ENCODE data around the gene RYR3. TPM values are rescaled to one million over a fixed set of nuclear protein-coding genes. Genes with fewer than 3 reads are reported as not detected.

RYR3 gene
- total RNA-seq, 1 experiment from 2014 or later = 0.84 TPM

DNA sequence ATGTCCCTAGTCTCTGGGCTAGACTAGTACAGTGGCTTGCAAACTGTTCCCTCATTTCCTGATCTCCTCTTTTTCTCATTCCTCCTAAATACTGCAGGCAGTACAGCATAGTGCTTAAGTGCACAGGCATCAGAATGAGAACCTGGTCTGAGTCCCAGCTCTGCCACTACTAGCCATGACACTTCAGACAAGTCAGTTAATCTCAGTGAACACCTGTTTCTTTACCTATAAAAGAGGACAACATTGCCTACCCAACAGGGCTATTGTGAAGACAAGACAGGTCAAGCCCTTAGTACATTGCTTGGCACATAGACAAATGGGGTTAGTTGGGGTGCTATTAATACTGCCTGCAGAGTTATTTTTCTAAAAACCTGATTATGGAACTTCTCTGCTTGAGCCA lies 113.3 kb downstream of the RYR3 start:
- in situ Hi-C loops (cut with HindIII; ENCODE audit: low pct_unique_long_range_greater_than_20kb, low sequenced_read_pairs) = no loop called here
- no peak for DNase-seq (ENCODE audit: low read depth)

DNA sequence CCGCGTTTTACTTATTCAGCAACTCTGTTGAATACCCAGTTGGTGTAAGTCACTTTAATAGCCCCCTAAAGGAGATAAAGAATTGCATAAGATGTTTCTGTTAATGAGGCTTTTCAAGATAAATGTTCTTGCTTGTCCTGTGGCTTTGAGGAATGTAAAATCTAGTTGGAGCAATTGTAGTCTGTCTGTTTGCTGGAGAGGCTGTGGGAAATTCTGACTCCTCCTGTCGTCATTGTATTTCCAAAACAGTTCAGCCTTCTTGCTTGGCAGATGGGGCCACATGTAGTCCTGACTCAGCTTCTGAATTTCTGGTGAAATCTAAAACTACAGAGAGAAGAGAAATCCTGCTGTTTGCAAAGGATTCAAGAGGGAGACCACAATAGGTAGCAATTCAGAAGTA lies 114.4 kb downstream of the RYR3 start:
- in situ Hi-C loops (cut with HindIII; ENCODE audit: low pct_unique_long_range_greater_than_20kb, low sequenced_read_pairs) = no loop called here
- DNase-seq (ENCODE audit: low read depth) = peak; percentile 2

DNA sequence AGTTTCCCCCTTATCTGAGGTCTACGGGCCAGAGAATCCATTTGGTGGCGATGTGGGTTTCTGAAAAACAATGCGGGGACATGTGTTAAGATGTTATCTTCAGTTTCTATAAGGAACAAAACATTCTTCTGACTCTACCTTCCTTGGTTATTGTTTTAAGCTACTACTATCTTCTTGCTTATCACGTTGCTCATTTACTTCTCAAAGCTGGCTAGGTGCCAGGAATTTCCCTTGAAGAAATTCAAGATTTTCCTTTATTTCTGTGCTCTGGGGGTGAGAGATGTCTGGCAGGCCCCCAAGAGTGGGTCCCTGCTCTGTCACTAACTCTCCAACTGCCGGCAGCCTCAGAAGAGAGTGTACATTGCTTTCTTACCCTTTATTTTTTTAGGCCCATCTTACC lies 119.8 kb downstream of the RYR3 start:
- DNase-seq (ENCODE audit: low read depth) = no peak
- in situ Hi-C loops (cut with HindIII; ENCODE audit: low pct_unique_long_range_greater_than_20kb, low sequenced_read_pairs) = no loop called here

DNA sequence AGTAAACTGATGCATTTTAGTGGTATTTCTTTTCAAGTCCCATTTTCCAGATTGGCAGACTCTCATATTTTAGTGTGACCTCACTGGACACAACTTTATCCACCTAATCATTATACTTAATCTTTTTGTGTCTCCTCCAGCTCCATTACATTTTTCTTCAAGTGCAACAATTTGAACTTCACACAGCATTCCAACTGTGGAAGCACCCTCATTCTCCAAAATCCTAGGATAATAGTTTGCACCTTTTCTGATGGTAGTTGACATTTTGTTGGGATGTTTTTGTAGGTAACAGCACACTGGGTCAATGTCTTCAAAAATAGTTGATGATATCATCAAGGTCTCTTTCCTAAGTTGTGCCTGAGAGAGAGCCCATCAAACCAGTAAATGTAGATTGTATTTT lies 123.1 kb downstream of the RYR3 start:
- no peak for DNase-seq (ENCODE audit: low read depth)
- in situ Hi-C loops (cut with HindIII; ENCODE audit: low pct_unique_long_range_greater_than_20kb, low sequenced_read_pairs) = no loop called here

DNA sequence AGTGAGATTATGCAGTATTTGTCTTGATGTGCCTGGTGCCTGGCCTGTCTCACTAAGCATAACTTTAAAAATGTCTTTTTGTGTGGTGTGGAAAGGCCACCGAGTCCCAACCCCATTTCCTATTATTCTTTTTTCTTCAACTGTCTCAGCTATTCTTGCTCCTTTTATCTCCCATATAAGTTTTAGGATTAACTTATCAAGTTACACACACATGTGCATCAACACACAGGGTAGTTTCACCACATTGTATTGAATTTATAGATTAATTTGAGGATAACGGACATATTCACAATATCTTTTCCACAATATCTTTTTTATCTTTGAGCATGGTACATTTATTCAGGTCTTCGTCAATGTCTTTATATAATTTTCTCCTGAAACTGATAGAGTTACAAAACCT lies 127.6 kb downstream of the RYR3 start:
- DNase-seq (ENCODE audit: low read depth) = no peak

DNA sequence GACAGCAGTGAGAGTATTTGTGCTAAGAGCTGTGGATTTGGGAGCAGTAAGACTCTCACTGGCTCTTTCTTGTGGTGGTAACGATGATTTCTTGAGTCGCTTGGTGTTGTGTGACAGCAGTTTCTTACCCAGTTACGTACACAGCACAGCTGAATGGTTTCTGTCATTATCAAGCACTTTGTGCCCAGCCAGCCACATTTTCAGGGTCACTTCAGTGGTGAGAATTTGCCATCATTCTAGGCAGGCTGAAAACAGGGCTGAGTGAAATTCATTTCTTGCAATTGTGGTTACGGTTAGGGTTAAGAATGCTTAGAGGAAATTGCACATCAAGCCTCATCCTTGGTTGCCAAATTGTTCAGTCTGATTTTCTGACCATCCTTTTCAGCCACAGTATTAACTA lies 130.1 kb downstream of the RYR3 start:
- in situ Hi-C loops (cut with HindIII; ENCODE audit: low pct_unique_long_range_greater_than_20kb, low sequenced_read_pairs) = no loop called here
- DNase-seq (ENCODE audit: low read depth) = no peak

More for the DNA sequence above, 127.6 kb downstream of the RYR3 start:
- in situ Hi-C loops (cut with HindIII; ENCODE audit: low pct_unique_long_range_greater_than_20kb, low sequenced_read_pairs) = no loop called here

DNA sequence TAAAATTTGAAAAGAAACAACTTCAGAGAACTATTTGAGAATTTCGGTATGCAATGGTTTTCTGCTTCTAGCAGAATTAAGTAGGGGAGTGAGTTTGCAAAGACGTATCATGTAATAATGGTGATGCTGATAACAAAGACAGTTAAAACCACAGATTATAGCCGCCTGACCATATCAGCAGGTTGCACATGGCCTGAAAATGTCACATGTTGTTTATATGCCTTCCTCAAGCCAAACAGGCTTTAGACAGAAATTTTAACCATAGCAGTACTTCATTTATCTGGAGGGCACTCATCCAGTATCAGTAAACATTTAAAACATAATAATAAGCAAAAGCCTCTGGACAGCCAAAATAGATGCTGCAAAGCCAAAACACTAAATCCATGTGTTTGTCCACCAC lies 131.7 kb downstream of the RYR3 start:
- in situ Hi-C loops (cut with HindIII; ENCODE audit: low pct_unique_long_range_greater_than_20kb, low sequenced_read_pairs) = no loop called here
- DNase-seq (ENCODE audit: low read depth) = no peak

DNA sequence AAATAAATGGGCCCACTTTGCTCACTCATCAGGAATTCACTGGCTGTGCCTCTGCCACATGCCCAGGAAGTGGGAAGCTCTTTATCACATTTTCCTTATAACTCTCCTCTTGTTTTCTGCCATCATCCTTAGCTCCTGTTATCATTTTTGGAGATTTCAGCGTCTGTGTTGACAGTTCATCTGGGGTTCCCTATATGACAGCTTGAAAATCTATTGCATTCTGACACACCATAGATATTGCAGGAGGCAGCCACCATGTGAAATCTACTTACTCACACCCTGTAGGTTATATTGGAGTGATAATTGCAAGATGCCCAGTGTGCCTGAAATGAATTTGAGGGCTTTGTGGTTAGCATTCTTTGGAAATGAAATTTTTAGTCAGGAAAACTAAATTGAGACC lies 132.9 kb downstream of the RYR3 start:
- DNase-seq (ENCODE audit: low read depth) = no peak
- in situ Hi-C loops (cut with HindIII; ENCODE audit: low pct_unique_long_range_greater_than_20kb, low sequenced_read_pairs) = no loop called here

DNA sequence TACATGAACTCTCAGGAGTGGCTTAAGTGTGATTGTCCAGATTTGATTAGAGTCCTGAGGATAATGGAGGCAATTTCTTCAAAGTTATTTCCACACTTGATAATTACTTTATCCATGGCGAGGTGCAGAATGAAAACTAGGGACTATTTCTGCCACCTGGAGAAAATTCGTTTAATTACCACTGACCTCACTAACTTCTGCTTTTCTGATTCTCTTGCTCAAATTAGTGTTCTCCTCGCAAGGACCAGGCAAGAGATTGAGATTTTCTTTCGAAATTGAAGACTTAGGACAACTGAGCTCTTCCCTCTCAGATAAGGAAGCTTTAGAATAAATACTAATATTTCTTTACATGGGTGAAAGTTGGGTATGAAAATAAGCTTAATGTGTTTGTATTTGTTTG lies 135.2 kb downstream of the RYR3 start:
- no peak for DNase-seq (ENCODE audit: low read depth)
- in situ Hi-C loops (cut with HindIII; ENCODE audit: low pct_unique_long_range_greater_than_20kb, low sequenced_read_pairs) = no loop called here

DNA sequence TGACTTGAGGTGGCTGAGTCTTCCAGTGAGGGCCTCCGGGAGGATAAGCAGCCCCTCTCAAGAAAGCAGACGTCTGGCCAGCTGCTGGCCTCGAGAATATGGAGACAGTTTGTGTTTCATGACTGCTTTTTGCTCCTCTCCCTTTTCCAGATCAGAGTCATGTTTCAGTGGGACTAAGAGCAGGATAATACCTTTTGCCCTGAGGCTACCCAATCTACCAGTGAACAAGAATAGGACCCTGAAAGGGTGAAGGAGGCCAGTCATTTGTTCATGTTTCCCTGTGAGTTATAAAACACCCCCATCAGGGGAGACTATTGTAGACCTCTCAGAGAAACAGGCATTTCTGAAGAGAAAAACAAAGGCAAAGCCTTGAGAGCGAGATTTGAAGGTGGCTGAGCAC lies 137.4 kb downstream of the RYR3 start:
- in situ Hi-C loops (cut with HindIII; ENCODE audit: low pct_unique_long_range_greater_than_20kb, low sequenced_read_pairs) = no loop called here

DNA sequence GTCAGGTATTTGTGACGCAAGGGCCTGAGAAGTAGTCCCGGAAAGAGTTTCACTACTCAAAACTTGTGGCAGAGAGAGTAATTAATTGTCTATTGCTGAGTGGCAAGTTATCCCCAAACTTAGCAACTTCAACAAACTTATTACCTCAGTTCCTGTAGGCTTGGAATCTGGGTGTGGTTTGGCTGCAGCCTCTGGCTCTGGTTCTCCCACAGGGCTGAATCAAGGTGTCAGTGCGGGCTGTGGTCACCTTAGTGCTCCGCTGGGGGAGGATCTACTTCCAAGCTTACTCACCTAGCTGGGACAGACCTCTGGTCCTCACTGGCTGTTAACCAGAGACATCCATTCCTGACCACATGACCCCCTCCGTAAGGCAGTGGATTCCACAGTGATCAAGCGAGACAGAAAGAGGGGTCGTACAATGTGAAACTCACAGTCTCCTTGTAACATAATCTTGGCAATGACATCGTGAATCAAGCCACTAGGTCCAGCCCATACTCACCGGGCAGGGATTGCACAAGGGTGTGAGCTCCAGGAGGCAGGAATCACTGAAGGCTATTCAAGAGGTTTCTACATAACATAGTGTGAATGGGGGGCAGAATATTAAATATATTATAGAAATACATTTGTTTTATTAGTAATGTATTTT lies 138.3 kb downstream of the RYR3 start:
- DNase-seq (ENCODE audit: low read depth) = peak; percentile 30
- in situ Hi-C loops (cut with HindIII; ENCODE audit: low pct_unique_long_range_greater_than_20kb, low sequenced_read_pairs) = no loop called here

More for the DNA sequence above, 137.4 kb downstream of the RYR3 start:
- DNase-seq (ENCODE audit: low read depth) = no peak

DNA sequence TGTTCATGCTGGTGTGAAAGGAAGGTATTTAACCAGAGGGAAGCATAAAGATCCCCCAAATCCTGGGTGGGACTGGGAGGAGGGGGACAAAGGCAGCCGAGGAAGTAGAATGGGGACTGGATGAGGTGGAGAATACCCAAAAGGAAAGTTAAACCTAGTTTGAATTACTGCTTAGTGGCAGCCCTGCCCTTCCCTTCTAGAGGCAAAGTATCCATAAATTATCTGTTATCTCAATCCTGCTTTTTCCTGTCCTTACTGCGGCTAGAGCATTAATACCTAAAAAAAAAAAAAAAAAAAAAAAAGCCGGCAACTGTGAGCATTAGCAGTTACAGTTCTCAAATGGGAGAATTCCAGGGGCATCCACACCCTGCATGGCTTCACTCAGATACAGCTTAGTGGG lies 139.0 kb downstream of the RYR3 start:
- in situ Hi-C loops (cut with HindIII; ENCODE audit: low pct_unique_long_range_greater_than_20kb, low sequenced_read_pairs) = no loop called here
- DNase-seq (ENCODE audit: low read depth) = no peak

DNA sequence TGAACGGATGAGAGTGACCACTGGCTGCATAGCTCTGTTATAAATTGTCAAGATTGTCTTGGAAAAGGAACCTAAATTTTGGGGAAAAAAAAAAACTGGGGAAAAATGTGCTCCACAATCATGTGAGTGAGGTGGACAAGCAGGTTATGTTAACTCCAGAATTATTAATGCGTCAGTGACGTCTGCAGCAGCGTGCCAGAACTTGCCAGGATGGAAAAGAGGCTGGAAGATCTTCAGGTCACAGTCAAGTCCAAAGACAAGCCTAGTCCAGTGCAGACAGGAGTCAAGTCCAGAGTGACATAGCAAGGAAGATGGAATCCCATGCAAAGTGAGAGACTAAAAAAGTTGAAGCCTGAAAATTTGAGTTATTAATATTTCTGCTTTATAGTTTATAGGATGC lies 140.6 kb downstream of the RYR3 start:
- in situ Hi-C loops (cut with HindIII; ENCODE audit: low pct_unique_long_range_greater_than_20kb, low sequenced_read_pairs) = no loop called here
- no peak for DNase-seq (ENCODE audit: low read depth)

DNA sequence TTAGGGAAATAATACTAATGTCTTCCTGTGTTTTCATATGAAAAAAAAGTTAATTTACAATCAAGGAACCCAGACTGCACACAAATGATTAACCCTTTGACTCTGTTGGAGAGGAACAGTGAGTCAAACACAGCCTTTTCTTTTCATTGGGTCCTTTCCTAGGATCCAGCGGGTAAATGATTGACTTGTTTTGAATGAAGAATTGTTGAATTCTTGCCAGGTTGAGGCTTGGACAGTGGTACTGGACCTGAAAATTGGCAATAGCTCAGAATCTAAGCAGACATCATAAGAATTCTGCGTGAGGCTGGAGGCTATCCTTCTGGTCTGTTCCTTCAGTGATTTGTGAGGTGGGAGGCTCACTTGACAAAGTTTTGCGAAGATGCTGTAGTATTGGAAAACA lies 143.0 kb downstream of the RYR3 start:
- in situ Hi-C loops (cut with HindIII; ENCODE audit: low pct_unique_long_range_greater_than_20kb, low sequenced_read_pairs) = no loop called here
- peak; percentile 92 for DNase-seq (ENCODE audit: low read depth)

DNA sequence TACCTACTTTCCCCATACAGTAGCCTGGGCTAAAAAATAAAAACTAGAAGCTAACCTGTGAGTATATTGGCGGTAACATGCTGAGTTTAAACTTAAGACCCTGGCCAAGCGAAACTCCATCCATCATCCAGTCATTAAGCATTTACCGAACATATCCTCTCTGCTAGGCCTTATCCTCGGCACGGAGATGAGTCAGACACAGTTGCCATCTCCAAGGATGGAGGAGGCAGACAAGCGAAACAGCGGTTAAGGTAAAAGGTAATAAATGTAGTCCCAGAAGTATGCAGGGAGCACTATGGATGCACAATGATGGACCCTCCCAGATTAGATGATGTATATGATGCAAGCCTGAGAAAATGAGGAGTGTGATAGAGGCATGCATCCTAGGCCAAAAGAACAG lies 143.6 kb downstream of the RYR3 start:
- in situ Hi-C loops (cut with HindIII; ENCODE audit: low pct_unique_long_range_greater_than_20kb, low sequenced_read_pairs) = no loop called here

DNA sequence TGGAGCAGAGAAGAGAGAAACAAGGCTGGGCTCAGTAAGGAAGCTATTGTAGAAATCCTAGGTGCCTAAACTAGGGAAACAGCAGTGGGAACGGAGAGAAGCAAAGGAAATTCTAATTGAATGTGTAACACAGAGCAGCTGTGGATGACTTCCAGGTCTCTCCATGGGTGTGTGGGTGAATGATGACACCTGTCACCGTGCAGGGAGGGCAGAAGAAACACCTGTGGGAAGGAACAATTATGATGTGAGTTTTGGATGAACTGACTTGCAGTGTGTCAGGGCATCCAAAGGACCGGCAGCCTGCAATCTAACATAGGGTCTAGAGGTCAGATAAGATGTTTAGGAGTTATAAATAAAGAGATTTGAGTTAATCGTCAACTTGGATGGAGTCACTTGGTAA lies 144.2 kb downstream of the RYR3 start:
- in situ Hi-C loops (cut with HindIII; ENCODE audit: low pct_unique_long_range_greater_than_20kb, low sequenced_read_pairs) = no loop called here
- DNase-seq (ENCODE audit: low read depth) = peak; percentile 70

More for the DNA sequence above, 143.6 kb downstream of the RYR3 start:
- DNase-seq (ENCODE audit: low read depth) = peak; percentile 87

DNA sequence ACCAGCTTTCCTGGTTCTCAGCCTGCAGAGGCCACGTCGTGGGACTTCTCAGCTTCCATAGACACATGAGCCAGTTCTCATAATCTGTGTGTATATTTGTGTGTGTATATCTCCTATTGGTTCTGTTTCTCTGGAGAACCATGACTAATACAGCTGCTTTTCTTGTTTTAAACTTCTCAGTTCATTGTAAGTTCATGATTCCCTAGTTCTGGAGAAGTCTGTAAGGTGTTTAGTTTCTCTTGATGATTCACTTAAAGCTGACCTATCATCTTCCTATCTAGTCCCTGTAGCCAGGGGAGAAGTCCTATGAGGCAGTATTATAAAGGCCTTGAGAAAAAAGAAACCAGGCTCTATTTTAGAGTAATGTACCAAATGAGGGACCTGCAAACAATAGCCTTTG lies 147.7 kb downstream of the RYR3 start:
- in situ Hi-C loops (cut with HindIII; ENCODE audit: low pct_unique_long_range_greater_than_20kb, low sequenced_read_pairs) = no loop called here
- DNase-seq (ENCODE audit: low read depth) = peak; percentile 41

DNA sequence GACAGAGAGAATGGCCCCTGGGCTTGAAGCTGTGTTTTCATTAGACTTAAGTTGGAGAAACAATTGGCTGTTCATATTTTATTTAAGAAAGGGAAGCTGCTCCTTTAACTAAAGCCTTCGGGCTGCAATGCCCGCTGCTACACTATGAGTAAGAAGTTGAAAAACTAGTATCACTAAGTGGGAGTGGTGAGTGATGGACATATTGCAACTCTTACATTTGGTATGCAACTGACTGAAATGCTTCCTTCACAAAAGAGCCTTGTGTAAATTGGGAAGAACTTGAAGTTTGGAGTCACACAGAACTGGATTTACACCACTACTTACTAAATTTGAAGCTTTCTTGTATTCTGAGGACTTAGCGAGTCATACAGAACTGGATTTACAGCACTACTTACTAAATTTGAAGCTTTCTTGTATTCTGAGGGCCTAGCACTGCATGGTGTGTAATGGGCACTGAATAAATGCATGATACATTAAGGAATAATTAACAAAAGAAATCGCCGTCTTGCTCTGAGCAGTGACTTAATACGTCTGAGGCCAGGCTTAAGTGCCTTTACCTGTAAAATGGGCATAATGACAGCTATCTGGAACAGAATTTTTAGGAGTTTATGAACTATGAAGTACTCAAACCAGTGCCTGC lies 149.5 kb downstream of the RYR3 start:
- DNase-seq (ENCODE audit: low read depth) = no peak
- in situ Hi-C loops (cut with HindIII; ENCODE audit: low pct_unique_long_range_greater_than_20kb, low sequenced_read_pairs) = no loop called here

DNA sequence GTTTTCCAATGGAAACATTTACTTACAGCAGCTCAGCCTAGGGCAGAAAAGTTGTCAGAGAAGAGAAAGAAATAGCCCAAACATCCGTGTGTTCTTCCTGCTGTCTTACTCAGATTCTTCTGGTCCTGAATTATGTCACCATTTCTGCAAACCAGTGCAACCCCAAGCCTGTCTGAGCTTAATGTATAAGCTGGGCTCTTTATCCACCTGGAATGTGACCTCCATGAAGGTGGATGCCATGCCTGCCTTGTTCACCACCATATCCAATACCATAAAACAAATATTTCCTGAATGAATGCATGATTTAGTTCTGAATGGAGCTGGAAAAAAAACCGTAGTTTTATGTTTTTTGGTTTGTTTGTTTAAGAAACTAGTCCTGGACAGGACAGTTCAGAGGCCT lies 150.9 kb downstream of the RYR3 start:
- DNase-seq (ENCODE audit: low read depth) = peak; percentile 32
- in situ Hi-C loops (cut with HindIII; ENCODE audit: low pct_unique_long_range_greater_than_20kb, low sequenced_read_pairs) = no loop called here

DNA sequence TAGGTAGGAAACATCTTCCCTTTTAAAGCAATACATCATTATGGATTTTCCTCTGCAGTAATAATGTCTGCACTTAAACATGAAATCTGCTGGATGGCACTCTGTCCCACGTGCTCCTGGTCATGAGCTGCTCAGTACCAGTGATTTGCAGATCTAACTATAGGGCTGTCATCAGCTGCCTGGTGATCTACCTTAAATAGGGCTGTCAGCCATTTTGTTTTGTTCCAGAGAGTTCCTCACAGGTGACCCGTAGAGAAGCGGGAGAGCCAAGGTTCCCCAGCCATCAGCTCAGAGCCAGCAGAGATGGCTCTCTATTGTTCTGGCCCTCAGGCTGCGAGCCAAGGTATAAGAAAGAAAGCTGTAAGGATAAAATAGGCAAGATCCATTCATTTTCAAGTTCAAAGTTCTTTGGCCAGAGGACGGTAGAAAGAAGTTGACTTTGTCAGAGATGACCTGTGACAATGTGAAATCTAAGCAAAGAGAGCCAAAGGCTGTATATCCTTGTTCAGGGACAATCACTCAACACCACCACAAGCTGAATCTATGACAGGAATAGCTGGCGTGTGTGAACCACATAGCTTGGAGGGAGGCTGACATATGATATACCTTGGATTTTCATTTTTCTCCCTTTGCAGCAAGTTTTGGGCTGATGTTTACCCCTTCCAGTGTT lies 156.5 kb downstream of the RYR3 start:
- in situ Hi-C loops (cut with HindIII; ENCODE audit: low pct_unique_long_range_greater_than_20kb, low sequenced_read_pairs) = no loop called here
- DNase-seq (ENCODE audit: low read depth) = no peak
